ENCODE measurements around the gene CDH2.

The CDH2 gene

GRCh38 chr18:27959101-27959500 is 217.8 kb downstream of the CDH2 start:
- no peak for DNase-seq (ENCODE audit: low spot score)
- in situ Hi-C loops (cut with MboI; ENCODE audit: low sequenced_read_pairs, unreplicated experiment), result no loop called here
- no peak for TF ChIP-seq CTCF (IDR thresholded peaks at IDR 0.05; ENCODE audit: borderline replicate concordance, control extremely low read depth, extremely low read depth, insufficient read depth, missing control alignments)

GRCh38 chr18:27956001-27956640 is 220.8 kb downstream of the CDH2 start:
- no peak for DNase-seq (ENCODE audit: low spot score)
- in situ Hi-C loops (cut with MboI; ENCODE audit: low sequenced_read_pairs, unreplicated experiment), result no loop called here
- TF ChIP-seq CTCF (IDR thresholded peaks at IDR 0.05; ENCODE audit: borderline replicate concordance, control extremely low read depth, extremely low read depth, insufficient read depth, missing control alignments), result no peak

- in situ Hi-C loops (cut with MboI; ENCODE audit: low sequenced_read_pairs, unreplicated experiment), result no loop called here
- no peak for DNase-seq (ENCODE audit: low spot score)
- TF ChIP-seq CTCF (IDR thresholded peaks at IDR 0.05; ENCODE audit: borderline replicate concordance, control extremely low read depth, extremely low read depth, insufficient read depth, missing control alignments), result no peak
These were observed 222.7 kb downstream of the CDH2 start for GRCh38 chr18:27954226-27954625.

- DNase-seq (ENCODE audit: low spot score), result no peak
- TF ChIP-seq CTCF (IDR thresholded peaks at IDR 0.05; ENCODE audit: borderline replicate concordance, control extremely low read depth, extremely low read depth, insufficient read depth, missing control alignments), result no peak
- in situ Hi-C loops (cut with MboI; ENCODE audit: low sequenced_read_pairs, unreplicated experiment), result no loop called here
These were observed 224.2 kb downstream of the CDH2 start for GRCh38 chr18:27952741-27953140.

GRCh38 chr18:27950648-27951228 is 226.2 kb downstream of the CDH2 start:
- TF ChIP-seq CTCF (IDR thresholded peaks at IDR 0.05; ENCODE audit: borderline replicate concordance, control extremely low read depth, extremely low read depth, insufficient read depth, missing control alignments), result no peak
- in situ Hi-C loops (cut with MboI; ENCODE audit: low sequenced_read_pairs, unreplicated experiment), result no loop called here

GRCh38 chr18:27948986-27949385 is 227.9 kb downstream of the CDH2 start:
- no peak for DNase-seq (ENCODE audit: low spot score)
- in situ Hi-C loops (cut with MboI; ENCODE audit: low sequenced_read_pairs, unreplicated experiment), result no loop called here
- TF ChIP-seq CTCF (IDR thresholded peaks at IDR 0.05; ENCODE audit: borderline replicate concordance, control extremely low read depth, extremely low read depth, insufficient read depth, missing control alignments), result no peak

More at GRCh38 chr18:27950648-27951228, 226.2 kb downstream of the CDH2 start:
- DNase-seq (ENCODE audit: low spot score), result no peak

Measured in GM13976 (cell line).